Measurements from ENCODE around the gene ZFP69B. TPM values are rescaled to one million over a fixed set of nuclear protein-coding genes. Genes with fewer than 3 reads are reported as not detected.

ZFP69B gene
- total RNA-seq (10 to 100 TPM in 1 of 2 donors, 1 to 10 TPM in 1; 8.6 to 10.7 TPM), polyA plus RNA-seq (ENCODE audit: insufficient read length in 2 of 2) (10 to 100 TPM; 10.3 to 11.5 TPM)
- long read RNA-seq, donor 1, partial matches to known transcripts = 0 of 2 reads
- long read RNA-seq, donor 1, other reads (novel, unspliced or antisense) = 0 of 2 reads
- long read RNA-seq, donor 2 = 0 reads
- long read RNA-seq, donor 3, partial matches to known transcripts = 0 of 1 reads
- long read RNA-seq, donor 3, other reads (novel, unspliced or antisense) = 0 of 1 reads
- long read RNA-seq, donor 4, partial matches to known transcripts = 0 of 1 reads
- long read RNA-seq, donor 4, other reads (novel, unspliced or antisense) = 0 of 1 reads

DNA sequence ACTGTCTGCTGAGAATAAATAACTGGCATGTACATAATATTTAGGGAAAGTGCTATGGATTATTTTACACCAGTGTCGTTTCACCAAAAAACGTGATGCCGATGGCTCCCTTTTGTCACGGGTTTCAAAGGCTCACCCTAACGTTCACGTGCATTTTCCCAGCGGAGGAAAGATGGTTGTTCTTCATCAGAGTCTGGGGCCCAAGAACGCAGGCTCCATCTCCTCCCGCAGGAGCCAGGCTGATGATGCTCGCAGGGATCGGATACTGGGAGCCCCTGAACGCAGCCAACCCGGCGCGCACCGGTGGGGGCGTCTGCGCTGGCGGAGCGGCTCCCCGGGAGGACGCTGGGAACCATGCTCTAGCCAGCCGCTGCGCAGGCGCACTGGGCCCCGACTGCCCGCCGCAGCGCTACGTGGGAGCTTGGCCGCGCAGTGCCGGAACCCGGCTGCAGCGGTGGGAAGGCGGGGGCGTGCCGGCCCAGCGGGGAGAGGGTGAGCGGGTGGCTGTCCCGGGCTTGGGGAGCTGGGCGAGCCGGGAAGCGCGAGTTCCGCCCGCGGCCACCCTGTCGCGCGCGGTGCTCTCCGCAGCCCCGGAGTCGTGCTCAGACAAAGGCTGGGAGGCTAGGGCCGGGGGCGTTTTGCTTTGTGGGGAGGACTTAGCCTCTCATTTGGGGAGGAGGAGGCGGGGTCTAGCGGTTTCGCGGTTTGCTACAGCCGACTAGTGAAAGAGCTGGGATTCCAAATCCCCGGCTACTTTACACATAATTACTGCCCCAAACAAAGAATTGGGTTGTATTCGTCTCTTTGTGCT, at the start of gene ZFP69B:
ZFP69B (plus strand) TSS at position 793 of the 811 bp plus-strand sequence. CDS start 486 bp downstream, outside the sequence.
- H3K4me3 ChIP-seq (ENCODE audit: low read depth, low read length) = peak within 1 kb of the TSS; percentile 75
- H3K9me3 ChIP-seq (ENCODE audit: control insufficient read depth, insufficient read depth, low read length) = peaks cover 5% of the 10 kb centered on the region
- no peaks in the 10 kb centered on the region for H3K27me3 ChIP-seq (ENCODE audit: control insufficient read depth, insufficient read depth, low read length)
- WGBS (ENCODE audit: insufficient coverage) = under 1% methylated on average over 58 of the region's 64 CpGs
- peaks cover 6% of the 10 kb centered on the region for H3K36me3 ChIP-seq (ENCODE audit: control insufficient read depth, insufficient read depth, low read length)
- peaks cover 7% of the 10 kb centered on the region for H3K4me1 ChIP-seq (ENCODE audit: control insufficient read depth, insufficient read depth, low read length)
- peak; percentile 83 to 98 (median 89) for DNase-seq (ENCODE audit: low read depth in 4 of 6, low spot score in 6 of 6)
- peak within 1 kb of the TSS; percentile 91 for H3K27ac ChIP-seq (ENCODE audit: low read depth, low read length)

DNA sequence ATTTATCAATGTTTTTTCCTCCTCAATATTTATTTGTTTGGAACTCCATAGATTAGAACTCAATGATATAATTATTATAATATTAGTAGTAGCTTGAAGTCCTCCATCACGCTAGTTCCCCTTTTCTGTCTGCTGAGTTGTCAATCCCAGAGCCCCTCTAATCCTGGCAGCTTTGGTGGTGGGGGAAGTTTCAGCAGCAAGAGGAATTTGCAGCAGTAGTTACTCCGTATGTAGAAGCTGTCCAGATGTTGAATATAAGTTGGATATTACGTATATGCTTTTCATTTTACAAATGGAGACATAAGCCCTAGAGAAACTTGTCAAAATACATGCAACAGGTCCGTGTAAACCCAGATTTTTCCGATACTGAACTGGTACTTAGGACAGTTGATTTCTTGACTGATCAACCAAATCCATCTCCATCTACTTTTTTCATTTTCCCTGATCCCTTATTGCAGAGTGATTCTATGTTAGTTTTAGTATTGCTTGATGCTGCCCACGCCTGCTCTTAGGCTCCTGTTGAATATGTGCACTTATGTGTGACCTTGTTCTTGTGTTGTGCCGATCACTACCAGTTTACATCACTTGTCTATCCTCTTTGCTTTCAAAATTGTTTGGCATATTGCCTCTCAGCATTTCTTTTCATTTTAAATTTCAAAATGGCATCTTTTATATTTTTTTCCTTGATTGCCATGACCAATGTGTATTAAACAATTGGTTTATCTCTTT, 48.6 kb upstream of the ZFP69B start:
- no peak for DNase-seq (ENCODE audit: low read depth in 4 of 6, low spot score in 6 of 6)
- WGBS (ENCODE audit: insufficient coverage) = no CpG with 5 or more reads among the region's 7 CpGs
- no peak overlapping the region for H3K27ac ChIP-seq (ENCODE audit: low read depth, low read length)

DNA sequence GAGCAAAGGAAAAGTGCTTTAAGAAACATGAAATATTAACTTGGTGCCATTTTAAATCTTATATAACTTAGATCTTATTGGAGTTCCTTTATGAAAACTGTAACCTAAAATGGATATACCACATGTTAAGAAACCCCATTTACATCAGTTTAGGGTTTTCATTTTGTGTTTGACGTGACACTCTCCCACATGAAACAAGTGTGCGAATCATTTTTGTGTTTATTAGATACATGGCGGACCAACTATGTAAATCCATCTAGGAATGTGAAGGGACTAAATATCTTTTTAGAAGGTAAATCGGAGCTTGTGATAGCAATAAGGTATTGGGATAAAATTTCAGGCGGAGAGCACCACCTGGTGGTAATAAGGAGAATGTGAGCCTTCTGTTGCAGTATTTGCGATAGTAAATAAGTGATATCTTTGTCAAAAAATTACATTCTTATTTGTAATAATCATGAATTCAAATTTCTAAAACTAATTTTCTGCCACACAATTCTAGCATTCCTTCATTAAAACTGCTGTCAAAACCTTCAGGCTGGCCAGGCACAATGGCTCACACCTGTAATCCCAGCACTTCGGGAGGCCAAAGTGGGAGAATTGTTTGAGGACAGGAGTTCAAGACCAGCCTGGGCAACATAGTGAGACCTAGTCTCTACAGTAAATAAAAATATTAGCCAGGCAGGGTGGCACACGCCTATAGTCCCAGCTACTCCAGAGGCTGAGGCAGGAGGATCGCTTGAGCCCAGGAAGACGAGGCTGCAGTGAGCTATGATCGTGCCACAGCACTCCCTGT, 45.4 kb upstream of the ZFP69B start:
- H3K4me3 ChIP-seq (ENCODE audit: low read depth, low read length) = no peak overlapping the region
- H3K36me3 ChIP-seq (ENCODE audit: control insufficient read depth, insufficient read depth, low read length) = no peaks in the 10 kb centered on the region
- no peaks in the 10 kb centered on the region for H3K9me3 ChIP-seq (ENCODE audit: control insufficient read depth, insufficient read depth, low read length)
- DNase-seq (ENCODE audit: low read depth in 4 of 6, low spot score in 6 of 6) = peak in 3 of 6 donors; percentile 46 to 90 (median 74)
- no peaks in the 10 kb centered on the region for H3K27me3 ChIP-seq (ENCODE audit: control insufficient read depth, insufficient read depth, low read length)
- 73% methylated on average over 5 of the region's 11 CpGs for WGBS (ENCODE audit: insufficient coverage)
- no peaks in the 10 kb centered on the region for H3K4me1 ChIP-seq (ENCODE audit: control insufficient read depth, insufficient read depth, low read length)
- no peak overlapping the region for H3K27ac ChIP-seq (ENCODE audit: low read depth, low read length)

More for the DNA sequence above, 48.6 kb upstream of the ZFP69B start:
- Histone ChIP-seq H3K27me3 (ENCODE audit: control insufficient read depth, insufficient read depth, low read length) (no peaks in the 10 kb centered on the region), H3K4me1 (ENCODE audit: control insufficient read depth, insufficient read depth, low read length) (peaks cover 4% of the 10 kb centered on the region), H3K4me3 (ENCODE audit: low read depth, low read length) (no peak overlapping the region), H3K36me3 (ENCODE audit: control insufficient read depth, insufficient read depth, low read length) (no peaks in the 10 kb centered on the region), H3K9me3 (ENCODE audit: control insufficient read depth, insufficient read depth, low read length) (no peaks in the 10 kb centered on the region)

DNA sequence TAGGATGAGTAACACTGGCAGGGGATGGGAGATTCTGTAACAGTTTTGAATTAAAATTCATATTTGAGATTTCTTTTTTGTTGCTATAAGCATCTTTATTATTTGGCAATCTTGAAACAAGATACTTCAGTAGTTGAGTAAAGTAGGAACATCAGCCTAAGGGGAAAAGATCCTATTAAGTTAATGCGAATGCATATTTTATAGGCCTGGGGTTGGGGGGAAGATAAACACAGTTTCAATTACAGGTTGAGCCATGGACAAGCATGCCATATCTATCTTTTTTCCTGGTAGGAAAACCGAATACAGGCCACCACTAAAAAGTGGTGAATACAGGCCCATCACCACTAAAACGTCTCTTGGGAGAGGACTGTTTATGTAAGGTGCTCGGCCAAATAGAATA, 44.5 kb upstream of the ZFP69B start:
- no CpG with 5 or more reads among the region's 4 CpGs for WGBS (ENCODE audit: insufficient coverage)
- Histone ChIP-seq H3K9me3 (ENCODE audit: control insufficient read depth, insufficient read depth, low read length) (no peaks in the 10 kb centered on the region), H3K4me1 (ENCODE audit: control insufficient read depth, insufficient read depth, low read length) (no peaks in the 10 kb centered on the region), H3K4me3 (ENCODE audit: low read depth, low read length) (no peak overlapping the region), H3K36me3 (ENCODE audit: control insufficient read depth, insufficient read depth, low read length) (no peaks in the 10 kb centered on the region), H3K27me3 (ENCODE audit: control insufficient read depth, insufficient read depth, low read length) (no peaks in the 10 kb centered on the region), H3K27ac (ENCODE audit: low read depth, low read length) (no peak overlapping the region)
- DNase-seq (ENCODE audit: low read depth in 4 of 6, low spot score in 6 of 6) = no peak

DNA sequence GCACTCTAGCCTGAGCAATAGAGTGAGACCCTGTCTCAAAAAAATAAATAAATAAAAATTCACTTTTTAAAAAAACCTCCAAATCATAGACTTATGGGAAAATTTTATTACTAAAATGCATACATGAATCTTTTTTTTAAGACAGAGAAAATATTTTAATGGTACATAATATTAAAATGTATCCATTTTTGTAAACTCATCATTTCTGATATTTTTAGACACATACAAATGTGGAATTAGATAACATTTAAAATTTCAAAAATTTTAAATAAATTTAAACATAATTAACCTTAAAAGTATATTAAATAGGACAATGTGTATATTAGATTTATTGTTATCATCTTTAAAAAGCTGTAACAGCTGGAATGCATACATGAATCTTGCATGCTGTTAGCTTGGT, 42.8 kb upstream of the ZFP69B start:
- H3K27ac ChIP-seq (ENCODE audit: low read depth, low read length) = no peak overlapping the region
- no peak for DNase-seq (ENCODE audit: low read depth in 4 of 6, low spot score in 6 of 6)
- no peaks in the 10 kb centered on the region for H3K27me3 ChIP-seq (ENCODE audit: control insufficient read depth, insufficient read depth, low read length)
- H3K9me3 ChIP-seq (ENCODE audit: control insufficient read depth, insufficient read depth, low read length) = no peaks in the 10 kb centered on the region
- H3K36me3 ChIP-seq (ENCODE audit: control insufficient read depth, insufficient read depth, low read length) = no peaks in the 10 kb centered on the region
- H3K4me1 ChIP-seq (ENCODE audit: control insufficient read depth, insufficient read depth, low read length) = no peaks in the 10 kb centered on the region
- no peak overlapping the region for H3K4me3 ChIP-seq (ENCODE audit: low read depth, low read length)

DNA sequence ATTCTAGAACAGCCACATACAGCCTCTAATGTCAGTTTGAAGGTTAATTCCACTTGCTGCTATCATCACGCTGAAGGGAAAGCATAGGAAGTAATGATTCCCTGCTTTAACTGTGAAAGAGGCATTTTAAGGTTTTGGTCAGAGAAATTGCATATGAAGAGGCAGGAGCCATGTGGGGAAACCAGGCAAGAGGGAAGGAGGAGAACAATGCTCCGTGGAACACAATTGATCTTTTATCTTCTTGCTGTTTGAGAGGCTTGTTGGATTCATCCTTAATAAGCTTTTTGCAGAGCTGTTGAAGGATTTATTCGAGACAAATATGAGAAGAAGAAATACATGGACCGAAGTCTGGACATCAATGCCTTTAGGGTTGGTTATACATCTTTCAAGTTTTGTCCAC, 40.8 kb upstream of the ZFP69B start:
- H3K36me3 ChIP-seq (ENCODE audit: control insufficient read depth, insufficient read depth, low read length) = peaks cover under 1% of the 10 kb centered on the region
- no peaks in the 10 kb centered on the region for H3K27me3 ChIP-seq (ENCODE audit: control insufficient read depth, insufficient read depth, low read length)
- DNase-seq (ENCODE audit: low read depth in 4 of 6, low spot score in 6 of 6) = no peak
- no peaks in the 10 kb centered on the region for H3K4me1 ChIP-seq (ENCODE audit: control insufficient read depth, insufficient read depth, low read length)
- H3K4me3 ChIP-seq (ENCODE audit: low read depth, low read length) = no peak overlapping the region
- no peaks in the 10 kb centered on the region for H3K9me3 ChIP-seq (ENCODE audit: control insufficient read depth, insufficient read depth, low read length)
- WGBS (ENCODE audit: insufficient coverage) = 52% methylated on average over 2 of the region's 4 CpGs
- no peak overlapping the region for H3K27ac ChIP-seq (ENCODE audit: low read depth, low read length)

DNA sequence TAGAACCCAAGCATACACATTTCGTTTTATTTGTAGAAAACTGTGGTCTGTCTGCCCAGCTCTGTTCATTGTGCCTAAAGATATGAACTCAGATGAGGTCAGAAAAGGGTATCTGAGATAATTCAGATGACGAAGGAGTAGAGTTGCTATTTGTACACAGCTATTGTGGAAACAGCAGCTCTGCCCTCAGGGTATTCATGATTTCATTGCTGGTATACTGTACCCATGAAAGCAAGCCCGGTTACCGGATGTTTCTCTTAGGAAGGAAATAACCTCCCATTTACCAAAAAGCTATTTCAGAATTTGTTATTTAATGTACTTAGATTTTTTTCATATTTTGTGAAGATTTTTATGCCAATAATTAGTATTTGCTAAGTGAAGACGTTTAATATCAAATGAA, 39.0 kb upstream of the ZFP69B start:
- no peaks in the 10 kb centered on the region for H3K27me3 ChIP-seq (ENCODE audit: control insufficient read depth, insufficient read depth, low read length)
- no peak for DNase-seq (ENCODE audit: low read depth in 4 of 6, low spot score in 6 of 6)
- WGBS (ENCODE audit: insufficient coverage) = 83% methylated on average over 2 of the region's 5 CpGs
- H3K9me3 ChIP-seq (ENCODE audit: control insufficient read depth, insufficient read depth, low read length) = no peaks in the 10 kb centered on the region
- no peak overlapping the region for H3K4me3 ChIP-seq (ENCODE audit: low read depth, low read length)
- no peaks in the 10 kb centered on the region for H3K4me1 ChIP-seq (ENCODE audit: control insufficient read depth, insufficient read depth, low read length)
- H3K27ac ChIP-seq (ENCODE audit: low read depth, low read length) = no peak overlapping the region
- H3K36me3 ChIP-seq (ENCODE audit: control insufficient read depth, insufficient read depth, low read length) = peaks cover 11% of the 10 kb centered on the region

DNA sequence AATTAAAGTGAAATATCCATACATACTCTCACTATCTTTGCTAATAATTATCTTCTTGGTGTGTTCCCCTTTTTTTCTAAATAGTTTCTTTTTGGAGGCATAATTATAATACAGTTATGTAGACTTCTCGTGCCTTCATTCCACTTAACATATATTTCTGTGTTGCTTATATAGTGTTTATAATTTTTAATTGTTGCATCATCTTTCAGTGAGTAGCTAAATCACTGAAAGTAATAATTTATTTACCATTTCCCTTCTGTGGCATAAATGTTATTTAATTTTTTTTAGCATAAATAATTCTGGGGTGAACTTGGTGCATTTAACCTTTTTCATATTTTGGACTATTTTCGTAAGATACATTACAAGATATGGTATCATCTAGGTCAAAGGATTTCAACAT, 38.4 kb upstream of the ZFP69B start:
- WGBS (ENCODE audit: insufficient coverage) = no CpG with 5 or more reads among the region's 2 CpGs
- Histone ChIP-seq H3K4me3 (ENCODE audit: low read depth, low read length) (no peak overlapping the region), H3K27me3 (ENCODE audit: control insufficient read depth, insufficient read depth, low read length) (no peaks in the 10 kb centered on the region), H3K4me1 (ENCODE audit: control insufficient read depth, insufficient read depth, low read length) (no peaks in the 10 kb centered on the region), H3K9me3 (ENCODE audit: control insufficient read depth, insufficient read depth, low read length) (no peaks in the 10 kb centered on the region), H3K27ac (ENCODE audit: low read depth, low read length) (no peak overlapping the region), H3K36me3 (ENCODE audit: control insufficient read depth, insufficient read depth, low read length) (peaks cover 17% of the 10 kb centered on the region)
- DNase-seq (ENCODE audit: low read depth in 4 of 6, low spot score in 6 of 6) = no peak

Measured in spinal cord (tissue), 10 donors.